Activated effector memory CD4-positive, alpha-beta T cell treated with Interleukin-2 at 50 U/mL for 16 hours (primary cell): Measurements from ENCODE around the gene TBC1D10A.

Experiments used
- DNase-seq: peaks from one replicate; pipeline ENCODE4 v3.0.0-alpha.2; 2020

Gene TBC1D10A

DNA sequence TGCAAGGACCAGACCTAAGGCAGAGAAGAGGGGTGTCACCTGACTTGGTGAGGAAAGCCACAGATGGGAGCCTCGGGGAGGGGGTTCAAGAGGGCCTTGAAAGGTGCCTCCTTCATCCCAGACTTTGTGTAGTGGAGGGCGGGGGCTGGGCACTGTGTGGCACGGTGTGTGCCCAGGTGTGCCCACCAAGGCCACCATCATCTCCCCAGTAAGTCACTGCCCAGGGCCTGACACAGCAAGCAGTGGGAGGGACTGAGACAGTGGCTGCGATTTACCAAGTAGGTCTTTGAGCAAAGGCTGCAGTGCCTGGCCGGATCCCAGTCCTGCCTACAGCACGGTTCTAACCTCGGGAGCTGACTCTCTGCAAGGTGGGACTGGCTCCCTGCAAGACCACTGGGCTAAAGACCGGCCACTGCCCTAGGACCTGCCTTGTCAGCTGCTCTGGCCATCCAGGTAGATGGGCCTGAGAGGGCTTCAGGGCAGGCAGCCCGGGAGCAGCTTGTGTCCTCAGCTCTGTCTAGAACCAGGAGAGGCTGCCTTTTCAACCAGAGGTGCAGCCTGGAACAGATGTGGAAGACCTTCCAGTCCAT, 61.5 kb downstream of the TBC1D10A start:
- DNase-seq: no peak

DNA sequence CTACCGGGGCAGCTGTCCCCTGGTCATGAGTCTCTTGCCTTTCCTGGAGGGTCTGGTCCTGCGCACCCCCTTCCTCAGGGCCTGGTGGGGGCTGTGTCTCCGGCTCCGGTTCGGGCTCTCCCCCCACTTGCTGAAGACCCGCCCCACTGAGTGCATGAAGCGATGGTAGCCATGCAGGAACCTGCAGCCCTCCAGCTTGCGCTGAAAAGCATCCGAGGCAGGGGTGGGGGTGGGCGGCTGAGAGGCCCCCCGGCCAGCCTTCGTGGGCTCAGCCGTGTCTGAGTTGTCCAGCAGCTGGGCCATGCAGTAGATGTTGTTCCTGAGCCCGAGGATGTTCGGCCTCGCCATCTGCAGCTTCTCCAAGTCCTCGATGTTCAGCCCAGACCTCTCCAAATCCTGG, 62.9 kb downstream of the TBC1D10A start:
- DNase-seq: no peak

DNA sequence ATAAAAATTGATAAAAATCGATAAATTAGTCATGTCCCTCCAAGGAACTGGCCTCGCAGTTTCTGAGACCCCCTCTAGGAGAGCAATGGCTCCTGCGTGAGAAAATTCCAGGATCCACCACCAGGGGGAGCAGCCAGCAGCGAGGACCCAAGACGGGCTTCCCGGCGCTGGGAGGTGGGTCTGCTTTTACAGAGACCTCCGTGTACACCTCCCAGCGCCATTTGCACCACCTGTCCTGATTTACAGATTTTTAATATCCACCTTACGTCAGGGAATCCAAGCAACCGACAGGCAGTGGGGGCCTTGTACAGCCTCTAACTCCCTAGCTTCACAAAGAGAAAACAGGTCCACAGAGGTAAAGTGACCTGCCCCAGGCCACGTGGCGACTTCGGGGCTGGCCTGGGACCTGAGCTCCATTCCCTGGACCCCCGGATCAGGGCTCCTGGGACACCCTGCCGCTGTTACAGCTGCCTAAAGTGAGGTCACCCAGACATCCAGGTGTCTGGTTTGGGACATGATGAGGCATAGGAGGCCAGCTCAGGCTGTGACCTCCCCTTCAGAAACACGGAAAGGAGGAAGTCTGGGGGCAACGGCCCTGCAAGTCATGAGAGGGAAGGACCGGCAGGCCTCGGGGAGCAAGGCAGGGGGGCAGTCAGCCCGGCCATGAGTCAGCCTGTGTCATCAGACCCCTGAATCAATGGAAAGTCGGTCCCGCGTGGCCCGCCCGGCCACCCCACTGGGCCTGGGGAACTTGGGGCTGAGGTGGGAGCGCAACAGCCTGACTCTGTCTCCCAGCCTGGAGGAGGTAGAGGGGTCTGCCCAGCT, 63.6 kb downstream of the TBC1D10A start:
- peak; percentile 65 for DNase-seq

DNA sequence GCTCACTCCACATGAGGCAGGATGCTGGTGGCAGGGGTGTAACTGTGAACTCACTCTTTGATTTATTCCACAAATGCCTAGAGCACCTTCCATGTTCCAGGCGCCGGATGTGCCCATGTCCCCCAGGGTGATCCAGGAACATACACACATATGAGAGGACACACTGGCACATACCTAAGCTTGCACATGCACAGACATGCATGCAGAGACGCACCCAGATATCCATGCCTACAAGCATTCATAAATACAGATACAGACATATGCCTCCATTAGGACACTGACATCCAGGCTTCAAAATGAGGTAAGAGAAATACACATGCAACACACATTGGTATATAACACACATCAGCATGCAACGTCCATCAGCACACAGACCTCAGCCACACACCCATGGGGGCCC, 64.6 kb downstream of the TBC1D10A start:
- no peak for DNase-seq

DNA sequence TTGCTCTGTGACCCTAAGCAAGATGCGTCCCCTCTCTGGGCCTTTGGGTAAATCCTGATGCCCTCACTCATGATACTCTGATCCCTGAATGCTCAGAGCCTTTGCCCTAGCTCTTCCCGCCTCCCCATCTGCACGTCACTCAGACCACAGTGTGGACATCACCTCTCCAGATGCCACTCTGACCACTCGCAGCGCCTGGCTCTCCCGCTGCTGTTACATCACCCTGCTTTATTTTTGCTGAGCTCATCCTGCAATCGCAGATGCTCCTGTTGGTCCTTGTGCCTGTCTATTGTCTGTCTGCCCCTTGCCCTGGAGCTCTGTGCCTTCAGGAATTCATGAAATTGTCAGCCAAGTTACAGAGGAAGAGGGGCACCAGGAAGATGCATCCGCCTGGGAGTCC, 65.6 kb downstream of the TBC1D10A start:
- no peak for DNase-seq

DNA sequence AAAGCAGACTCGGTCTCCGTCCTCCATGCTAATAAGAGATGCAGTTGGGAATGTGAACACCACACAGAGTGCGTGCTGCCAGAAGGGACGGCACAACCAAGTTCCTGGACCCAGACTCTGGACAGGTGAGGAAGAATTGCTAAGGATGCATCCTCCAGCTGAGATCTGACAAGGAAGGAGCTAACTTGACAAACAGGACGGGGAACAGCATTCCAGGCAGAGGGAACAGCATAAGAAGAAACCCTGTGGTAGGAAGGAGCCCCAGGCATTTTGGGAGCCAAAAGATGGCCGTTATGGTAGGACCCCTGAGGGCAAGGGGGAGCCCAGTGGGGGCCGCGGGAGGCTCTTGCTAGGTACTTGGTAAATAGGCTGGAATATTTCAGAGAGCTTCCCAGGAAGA, 66.1 kb downstream of the TBC1D10A start:
- no peak for DNase-seq

DNA sequence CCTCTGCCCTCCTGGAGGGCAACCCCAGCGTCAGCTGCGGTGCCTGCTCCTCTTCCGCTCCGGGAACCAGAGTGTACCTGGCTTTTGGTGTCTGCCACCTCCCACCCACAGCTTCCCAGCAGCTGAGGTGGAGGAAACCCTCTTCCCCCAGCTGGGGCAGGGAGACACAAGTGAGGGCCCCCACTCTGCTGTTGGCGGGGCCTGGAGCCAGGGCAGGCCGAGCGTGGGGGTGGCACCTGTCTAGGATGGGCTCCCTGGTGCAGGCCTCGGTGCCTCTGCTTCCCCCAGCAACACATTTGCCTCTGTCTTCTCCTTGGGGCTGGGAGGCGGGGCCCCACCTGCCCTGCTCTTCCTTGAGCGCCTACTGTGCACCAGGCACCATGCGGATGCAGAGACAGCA, 66.5 kb downstream of the TBC1D10A start:
- no peak for DNase-seq

DNA sequence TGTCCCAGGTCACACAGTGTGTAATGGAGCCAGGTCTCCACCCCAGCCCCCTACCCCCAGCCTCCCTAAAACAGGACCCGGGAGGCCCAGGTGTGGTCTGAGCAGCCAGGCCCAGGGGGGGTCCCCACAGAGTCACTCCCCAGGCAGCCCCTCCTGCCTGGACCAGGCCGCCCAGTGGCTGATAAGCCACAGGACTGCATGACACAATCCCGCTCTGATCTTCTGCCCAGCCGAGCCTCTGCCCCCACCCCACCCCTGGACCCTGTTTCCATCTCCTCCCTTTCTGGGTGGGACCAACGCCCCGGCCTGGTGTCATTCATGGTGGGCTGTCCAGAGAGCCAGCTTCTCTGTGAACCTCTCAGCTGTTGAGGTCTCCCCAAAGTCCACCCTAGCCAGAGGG, 72.4 kb downstream of the TBC1D10A start:
- DNase-seq: no peak

DNA sequence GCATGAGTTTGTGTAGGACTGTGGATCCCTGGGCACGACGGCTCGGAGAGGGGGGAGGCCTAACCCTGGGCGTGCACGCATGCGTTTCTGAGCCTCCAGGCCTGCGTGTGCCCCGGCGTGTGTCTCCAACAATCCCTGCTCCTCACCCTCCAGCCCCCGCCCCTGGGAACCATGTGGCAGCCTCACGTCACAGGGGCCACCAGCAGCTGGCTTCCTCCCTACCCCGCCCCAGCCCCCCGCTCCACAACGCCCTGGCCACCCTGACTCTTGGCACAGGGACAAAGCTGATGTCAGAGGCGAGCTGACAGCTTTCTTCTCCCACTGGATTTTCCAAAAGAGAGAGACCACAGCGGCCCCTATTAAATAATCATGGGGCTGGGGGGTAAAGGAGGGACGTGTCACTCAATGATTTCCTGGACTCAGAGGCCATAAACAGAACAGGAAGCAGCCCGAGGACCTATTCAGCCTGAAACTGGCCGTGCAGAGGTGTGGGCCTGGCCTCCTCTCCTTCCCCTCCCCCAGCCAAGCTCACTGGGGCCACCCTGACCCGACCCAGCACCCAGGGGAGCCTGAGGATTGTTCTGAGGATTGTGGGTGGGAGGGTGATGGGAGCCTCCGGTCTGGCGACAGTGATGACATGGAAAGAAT, 73.4 kb downstream of the TBC1D10A start:
- no peak for DNase-seq

DNA sequence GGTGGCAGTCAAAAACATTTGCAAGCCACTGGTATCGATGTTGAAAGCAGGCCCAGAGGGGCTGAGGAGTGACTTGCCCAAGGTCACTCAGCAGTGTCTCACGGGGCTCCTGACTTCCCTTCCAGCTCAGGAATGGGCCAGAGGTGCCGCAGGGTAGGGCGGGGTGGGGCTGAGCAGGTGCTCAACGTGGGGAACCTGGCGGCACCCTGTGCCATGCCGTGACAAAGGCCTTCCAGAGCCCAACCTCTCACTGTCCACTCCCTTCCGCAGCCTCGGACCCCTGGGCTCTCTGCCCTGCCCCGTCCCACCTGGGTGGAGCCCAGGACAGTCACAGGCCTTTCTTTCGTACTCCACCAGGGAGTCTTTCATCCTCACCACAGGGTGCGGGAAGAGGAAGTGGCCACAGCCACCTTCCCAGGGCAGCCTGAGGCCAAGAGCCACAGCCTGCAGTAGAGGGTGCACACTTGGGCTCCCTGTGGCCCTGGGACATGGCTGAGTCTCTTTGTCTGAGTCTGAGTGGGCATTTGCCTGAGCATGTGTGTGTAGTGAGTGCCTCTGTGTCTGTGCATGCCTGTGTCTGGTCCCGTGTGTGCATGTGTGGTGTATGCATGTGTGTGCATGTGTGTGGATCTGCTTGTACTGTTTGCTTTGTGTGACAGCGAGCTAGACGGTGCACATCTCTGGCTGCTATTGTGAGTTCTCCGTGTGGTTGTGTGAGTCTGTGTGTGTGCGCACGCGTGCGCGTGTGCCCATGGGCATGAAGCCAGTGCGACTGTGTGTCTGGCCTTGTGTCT, 74.1 kb downstream of the TBC1D10A start:
- no peak for DNase-seq

DNA sequence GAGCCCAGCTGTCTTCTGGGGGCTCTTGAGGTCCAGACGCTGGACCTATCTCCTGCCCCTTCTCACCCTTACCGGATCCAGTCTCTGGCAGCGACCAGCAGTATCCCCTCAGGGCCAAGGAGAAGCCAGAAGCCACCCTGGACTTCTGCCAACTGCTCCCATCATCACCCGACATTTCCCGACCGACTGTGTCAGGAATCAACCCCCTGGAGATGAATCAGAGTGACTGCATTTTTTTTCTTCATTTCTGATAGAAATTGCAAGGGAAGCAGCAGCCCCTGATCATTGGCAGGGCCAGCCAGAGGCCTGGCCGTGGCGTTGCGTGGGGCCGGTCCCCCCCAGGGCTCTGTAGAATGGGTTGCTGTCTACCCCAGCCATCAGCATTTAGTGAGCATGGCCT, 75.0 kb downstream of the TBC1D10A start:
- DNase-seq: no peak

DNA sequence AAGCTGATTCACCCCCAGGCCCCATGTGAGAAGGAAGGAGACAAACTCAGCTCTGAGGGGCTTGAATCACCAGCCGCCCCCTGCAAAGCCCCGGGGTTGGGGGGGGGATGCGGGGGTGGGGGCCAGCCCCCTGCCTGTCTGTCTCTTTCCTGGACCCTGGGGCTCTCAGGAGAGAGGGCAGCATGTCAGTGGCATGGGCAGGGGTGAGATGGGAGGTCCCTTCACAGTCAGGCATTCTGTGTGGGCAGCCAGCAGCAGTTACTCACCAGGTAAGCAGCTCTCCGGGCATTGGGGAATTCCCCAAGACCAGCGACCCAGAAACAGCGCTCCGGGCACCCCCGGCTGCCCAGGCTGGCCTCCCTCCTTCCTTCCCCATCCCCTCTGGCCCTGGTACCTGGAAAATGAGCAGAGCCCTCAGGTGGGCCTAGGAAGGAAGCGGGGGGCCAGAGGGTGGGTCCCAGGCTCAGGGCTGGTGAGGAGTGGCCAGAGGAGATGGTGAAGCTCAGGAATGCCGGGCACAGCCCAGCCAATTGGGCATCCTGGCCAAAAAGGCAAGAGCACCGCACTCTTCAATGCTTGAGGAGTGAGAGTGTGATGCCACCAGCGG, 76.0 kb downstream of the TBC1D10A start:
- no peak for DNase-seq

DNA sequence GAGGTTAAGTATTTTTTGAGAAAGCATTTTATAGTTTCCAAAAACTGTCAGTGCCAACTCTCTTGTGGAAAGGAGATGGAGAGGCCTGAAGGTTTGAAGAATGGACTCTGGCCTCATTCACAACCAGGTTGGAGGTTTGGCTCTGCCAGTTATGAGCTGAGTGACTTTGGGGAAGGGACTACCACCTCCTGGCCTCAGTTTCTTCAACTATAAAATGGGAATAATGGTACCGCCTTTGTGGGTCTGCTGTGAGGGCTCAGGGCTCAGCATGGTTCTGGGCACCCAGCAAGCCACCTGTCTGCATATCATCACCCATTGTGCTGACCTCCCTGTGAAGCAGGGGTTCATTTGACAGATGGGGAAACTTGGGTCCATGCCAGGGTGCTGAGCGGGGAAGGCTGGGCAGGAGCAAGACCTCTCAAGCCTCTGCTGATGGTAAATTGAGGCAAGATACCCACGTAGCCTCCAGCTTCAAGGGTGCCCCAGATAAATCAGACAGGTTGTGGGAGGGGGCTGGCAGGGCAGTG, 76.6 kb downstream of the TBC1D10A start:
- no peak for DNase-seq

DNA sequence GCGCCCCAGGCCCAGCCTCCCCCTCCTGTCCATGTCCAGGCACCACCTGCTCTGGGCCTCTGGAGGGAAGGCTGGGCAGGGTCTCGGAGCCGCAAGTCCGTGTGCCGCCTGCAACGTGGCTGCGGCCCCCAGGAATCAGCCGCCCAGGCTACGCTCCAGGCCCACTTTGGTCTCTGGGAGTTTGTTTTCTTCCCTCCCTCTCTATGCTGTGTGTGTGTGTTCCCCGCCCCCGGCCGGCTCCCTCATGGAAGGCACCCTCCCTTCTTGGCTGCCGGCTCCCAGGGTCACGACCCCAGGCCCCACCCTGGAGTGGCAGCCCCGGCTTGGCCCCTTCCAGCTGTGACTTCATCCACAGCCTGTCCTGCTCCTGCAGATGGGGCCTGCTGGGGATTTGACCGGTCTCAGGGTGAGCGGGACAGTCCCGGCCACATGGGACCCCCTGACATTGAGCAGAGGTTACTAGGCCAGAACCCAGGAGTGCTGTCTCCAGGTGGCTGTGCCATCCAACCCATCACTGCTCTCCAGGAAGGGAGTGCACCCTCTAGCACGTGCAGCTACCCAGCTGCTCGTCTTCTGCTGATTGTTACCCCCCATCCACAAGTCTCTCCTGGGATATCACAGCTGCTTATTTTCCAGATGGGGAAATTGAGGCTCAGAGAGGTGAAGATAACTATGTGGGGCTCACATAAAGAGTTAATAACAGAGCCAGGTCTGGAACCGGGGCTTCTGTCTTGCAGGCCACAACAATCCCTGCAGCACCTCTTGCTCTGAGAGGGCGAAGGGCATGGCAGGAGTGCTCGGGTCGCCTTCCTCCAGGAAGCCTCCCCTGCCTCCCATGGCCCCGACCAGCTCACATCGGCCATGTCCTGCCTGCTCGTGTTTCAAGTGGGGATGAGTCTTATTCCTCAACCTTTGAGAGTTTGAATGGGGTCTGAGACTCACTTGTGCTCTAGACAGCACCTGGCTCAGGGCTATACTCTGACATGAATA, 77.4 kb downstream of the TBC1D10A start:
- DNase-seq: no peak

DNA sequence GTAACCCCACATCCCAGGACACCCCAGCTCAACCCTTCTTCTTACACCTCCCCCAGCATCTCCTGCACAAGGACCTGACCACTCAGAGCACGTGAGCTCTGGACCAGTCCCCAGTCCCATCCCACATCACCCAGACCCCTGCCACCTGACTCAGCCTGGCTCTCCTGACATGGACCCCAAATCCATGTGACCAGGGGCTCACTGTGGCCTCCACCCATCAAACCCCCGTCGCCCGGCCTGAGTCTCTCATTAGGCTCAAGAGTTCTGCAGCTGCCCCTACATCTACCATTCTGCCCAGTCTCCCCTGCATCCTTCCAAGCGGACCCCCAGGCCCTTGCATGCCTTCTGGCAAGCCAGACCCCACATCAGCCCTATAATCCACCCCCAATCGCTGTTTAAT, 78.3 kb downstream of the TBC1D10A start:
- DNase-seq: no peak

DNA sequence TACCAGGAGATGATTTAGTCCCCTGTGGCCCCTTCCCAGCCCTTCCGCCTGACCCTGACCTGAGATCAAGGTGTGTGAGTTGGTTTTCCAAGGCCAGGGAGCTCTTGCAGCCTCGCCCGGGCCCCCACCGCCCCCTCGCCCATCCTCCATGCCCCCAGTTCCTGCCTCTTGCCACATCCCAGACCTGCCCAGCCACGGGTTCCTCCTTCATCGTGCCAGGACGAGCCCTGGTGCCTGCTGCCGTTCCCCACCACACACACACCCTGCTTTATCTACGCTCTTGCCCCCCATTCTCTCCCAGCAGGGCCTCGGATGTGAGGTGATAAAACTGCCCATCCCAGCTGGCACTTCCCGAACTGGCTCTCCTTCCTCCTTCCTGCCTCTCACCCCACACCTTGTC, 78.8 kb downstream of the TBC1D10A start:
- DNase-seq: no peak

DNA sequence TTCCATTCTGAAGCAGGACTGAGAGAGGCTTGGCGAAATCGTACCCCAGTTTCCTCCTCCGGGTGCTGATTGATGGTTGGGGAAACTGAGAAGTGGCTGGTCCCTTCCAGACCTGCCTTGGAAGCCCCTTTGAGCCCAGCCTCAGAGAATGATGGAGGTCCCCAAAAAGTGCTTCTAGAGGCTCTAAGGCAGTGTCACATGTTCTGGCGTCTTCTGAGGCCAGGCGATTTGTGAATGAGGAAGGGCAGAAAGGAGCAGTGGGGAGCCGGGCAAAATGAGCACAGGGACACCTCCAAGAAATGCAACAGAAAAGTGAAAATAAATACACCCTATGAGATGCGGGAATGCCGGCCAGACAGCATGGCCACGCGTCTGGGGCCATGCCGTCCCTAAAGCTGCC, 79.2 kb downstream of the TBC1D10A start:
- DNase-seq: no peak

DNA sequence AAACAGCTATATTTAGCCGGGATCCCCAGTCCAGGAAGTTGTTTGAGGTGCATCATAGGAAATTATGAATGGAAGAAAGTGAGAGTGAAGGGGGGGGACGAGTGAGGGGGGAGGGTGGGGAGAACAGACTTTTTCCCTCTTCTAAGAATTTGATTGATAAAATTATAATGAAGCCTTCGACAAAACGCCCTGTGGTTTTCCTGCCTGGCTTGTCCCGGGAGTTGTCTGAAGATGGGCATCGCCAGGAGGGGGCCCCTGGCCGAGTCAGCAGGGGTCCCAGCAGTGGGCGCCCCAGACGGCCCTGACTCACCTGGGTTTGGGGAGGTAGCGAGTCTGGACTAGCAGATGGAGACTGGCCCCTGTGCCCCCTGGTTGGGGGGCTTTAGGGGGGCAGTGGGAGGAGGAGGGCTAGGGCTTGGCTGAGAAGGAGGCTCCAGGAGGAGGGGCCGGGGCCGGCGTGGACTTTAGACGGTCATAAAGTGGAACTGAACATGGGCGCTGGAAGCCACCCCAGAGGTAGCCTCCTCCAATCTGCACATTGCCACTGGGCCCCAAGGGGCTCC, 79.8 kb downstream of the TBC1D10A start:
- DNase-seq: no peak

DNA sequence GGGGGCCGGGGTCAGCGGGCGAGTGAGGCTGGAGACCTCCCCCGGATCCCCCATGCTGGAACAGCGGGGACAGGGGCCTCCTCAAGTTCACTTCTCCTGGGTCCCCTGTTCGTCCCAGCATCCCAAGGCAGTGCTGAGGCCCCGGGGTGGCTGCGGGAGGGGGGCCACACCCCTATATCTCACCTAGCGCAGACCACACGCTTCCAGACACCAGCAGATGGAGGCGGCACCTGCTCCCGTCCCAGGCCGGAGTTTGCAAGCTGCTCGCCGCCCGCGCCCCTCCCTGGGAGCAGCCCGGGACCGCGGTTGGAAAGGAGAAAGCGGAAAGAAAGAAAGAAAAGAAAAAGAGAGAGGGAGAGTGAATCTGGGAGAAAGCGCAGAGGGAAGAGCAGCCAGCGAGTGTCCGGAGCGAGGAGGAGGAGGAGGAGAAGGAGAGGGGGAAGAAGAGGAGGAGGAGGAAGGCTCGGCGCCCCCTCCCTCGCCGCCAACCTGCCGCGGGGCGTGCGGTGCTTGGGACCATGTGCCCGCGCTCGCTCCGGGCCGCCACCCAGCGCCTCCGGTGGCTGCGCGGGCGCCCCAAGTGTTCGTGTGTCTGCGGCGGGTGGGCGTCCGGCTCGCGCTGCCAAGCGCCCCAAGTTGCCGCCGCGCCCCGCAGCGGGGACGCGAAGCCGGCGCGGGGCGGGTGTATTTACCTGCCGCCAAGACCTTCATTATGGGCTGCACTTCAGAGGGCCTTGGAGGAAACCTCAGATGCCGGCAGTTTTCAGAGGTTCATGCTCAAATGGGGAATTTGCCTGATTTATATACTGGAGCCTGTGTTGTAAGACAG, 80.5 kb downstream of the TBC1D10A start, which contains the start of gene LIF:
TSS of gene LIF (minus strand) at position 775 of the 829 bp plus-strand sequence. CDS start at position 711, 64 bp downstream.
- DNase-seq: peak; percentile 28
